HCT116 (cell line): ENCODE results near the gene SPTBN1. TPM values are rescaled to one million over a fixed set of nuclear protein-coding genes. Genes with fewer than 3 reads are reported as not detected.

Experiments used
- ATAC-seq: fragments of 200-7000 bp; cut with Tn5 transposase; 2 replicates; pipeline ENCODE4 v1.9.1; 2020; ENCODE audit warnings: mild to moderate bottlenecking, moderate library complexity
- BruUV-seq: library from RNA; stranded (reverse); fragments of 400-500 nt; replicated peaks from 2 replicates; lab custom pipeline; 2021; lab: Mats Ljungman, UMichigan
- CTCF ChIA-PET: fragments of 300-600 bp; sonication (Branson Sonifier 250); formaldehyde crosslinking; loops from one replicate; lab custom pipeline; 2021; ENCODE audit warnings: antibody characterized with exemption; lab: Charles Lee
- POLR2A ChIA-PET: fragments of 300-600, 350-600 bp; sonication (Branson Sonifier 250); formaldehyde crosslinking; loops from one replicate; lab custom pipeline; 2021; ENCODE audit warnings: antibody characterized with exemption; lab: Charles Lee
- RAD21 ChIA-PET, 2 experiments: fragments of 300-600 bp; sonication (Branson Sonifier 250); formaldehyde crosslinking; loops; one replicate each; lab custom pipeline; 2023; ENCODE audit warnings: low total read pairs in 2 of 2; ENCODE audit not compliant: uncharacterized antibody in 2 of 2, unreplicated experiment in 2 of 2, low non-redundant PET in 1 of 2; lab: Charles Lee
- DNase-seq: peaks from one replicate; pipeline ENCODE4 v3.0.0-alpha.2; 2010; ENCODE audit warnings: low read depth, low spot score
- H2AFZ ChIP-seq: fragments of 200-600 bp; shearing (Covaris generic), sonication (generic); 2 replicates; pipeline ENCODE4 v1.6.1; 2017; ENCODE audit warnings: low read depth, mixed run types, mixed read lengths, antibody characterized with exemption, low read length; ENCODE audit not compliant: poor library complexity, severe bottlenecking
- H3K27ac ChIP-seq: 2 replicates; pipeline ENCODE4 v1.5.1; 2012; ENCODE audit warnings: low read depth, low read length
- H3K27me3 ChIP-seq: fragments of 200-600 bp; sonication (generic); 2 replicates; pipeline ENCODE4 v1.6.1; 2016; ENCODE audit warnings: mixed run types, low read length, mixed read lengths; ENCODE audit not compliant: insufficient read depth
- H3K36me3 ChIP-seq, 2 experiments: fragments of 200-500 bp in 1 of 2; fragments of 200-600 bp in 1 of 2; sonication (Bioruptor generic) in 1 of 2; sonication (generic) in 1 of 2; 2 replicates each; pipeline versions ENCODE4 v1.5.1 to v1.6.1; 2014 to 2016; ENCODE audit warnings: low read length in 2 of 2, inconsistent platforms in 1 of 2, mixed read lengths in 1 of 2, mixed run types in 1 of 2; ENCODE audit not compliant: insufficient read depth in 2 of 2, control insufficient read depth in 1 of 2
- H3K4me1 ChIP-seq, 2 experiments: fragments of 200-600 bp in 1 of 2; sonication (generic) in 1 of 2; 2 replicates each; pipeline versions ENCODE4 v1.5.1 to v1.6.1; 2012 to 2017; ENCODE audit warnings: low read length in 2 of 2, inconsistent platforms in 1 of 2, mild to moderate bottlenecking in 1 of 2, mixed read lengths in 1 of 2, mixed run types in 1 of 2, moderate library complexity in 1 of 2; ENCODE audit not compliant: insufficient read depth in 2 of 2, control insufficient read depth in 1 of 2
- H3K4me2 ChIP-seq: fragments of 200-600 bp; sonication (generic); 2 replicates; pipeline ENCODE4 v1.6.1; 2017; ENCODE audit warnings: mixed run types, low read length, mixed read lengths
- H3K4me3 ChIP-seq, 2 experiments: fragments of 200-600 bp in 1 of 2; sonication (generic) in 1 of 2; replicated peaks in 1 of 2; 2 replicates each; pipeline ENCODE4 v1.5.1; 2011 to 2016; ENCODE audit warnings: low read length in 2 of 2, control low read depth in 1 of 2, low read depth in 1 of 2, mild to moderate bottlenecking in 1 of 2, mixed read lengths in 1 of 2, mixed run types in 1 of 2
- H3K79me2 ChIP-seq: fragments of 200-600 bp; sonication (generic); 2 replicates; pipeline ENCODE4 v1.6.1; 2017; ENCODE audit warnings: mild to moderate bottlenecking, mixed run types, low read length, moderate library complexity, mixed read lengths; ENCODE audit not compliant: insufficient read depth
- H3K9ac ChIP-seq: fragments of 200-600 bp; sonication (generic); 2 replicates; pipeline ENCODE4 v1.6.1; 2016; ENCODE audit warnings: low read length, mixed read lengths
- H3K9me2 ChIP-seq: fragments of 200-600 bp; sonication (generic), shearing (Covaris generic); 2 replicates; pipeline ENCODE4 v1.6.1; 2017; ENCODE audit warnings: mixed run types, mild to moderate bottlenecking, moderate library complexity; ENCODE audit not compliant: insufficient read depth
- H3K9me3 ChIP-seq, 2 experiments: fragments of 200-500 bp in 1 of 2; fragments of 200-600 bp in 1 of 2; sonication (Bioruptor generic) in 1 of 2; sonication (generic) in 1 of 2; 2 replicates each; pipeline ENCODE4 v1.6.1; 2014 to 2017; ENCODE audit warnings: low read length in 2 of 2, mixed read lengths in 2 of 2, inconsistent platforms in 1 of 2, low read depth in 1 of 2, mild to moderate bottlenecking in 1 of 2, mixed run types in 1 of 2, moderate library complexity in 1 of 2; ENCODE audit not compliant: control insufficient read depth in 1 of 2, insufficient read depth in 1 of 2
- H4K20me1 ChIP-seq: fragments of 200-600 bp; sonication (generic), shearing (Covaris generic); 2 replicates; pipeline ENCODE4 v1.6.1; 2017; ENCODE audit warnings: mixed run types, mild to moderate bottlenecking, moderate library complexity; ENCODE audit not compliant: insufficient read depth
- EZH2 ChIP-seq: fragments of 200-600 bp; sonication (generic); IDR thresholded peaks from 2 replicates; pipeline ENCODE4 v1.6.1; 2017; ENCODE audit warnings: antibody characterized with exemption, mixed run types
- EZH2phosphoT487 ChIP-seq: fragments of 200-600 bp; IDR thresholded peaks from 2 replicates; pipeline ENCODE4 v1.6.1; 2018; ENCODE audit warnings: antibody characterized with exemption, borderline replicate concordance
- FOSL1 ChIP-seq: IDR thresholded peaks from 2 replicates; pipeline ENCODE4 v1.6.1; 2012; ENCODE audit warnings: low read depth
- POLR2A ChIP-seq: IDR thresholded peaks from 2 replicates; pipeline ENCODE4 v1.7.0; 2011; ENCODE audit warnings: borderline replicate concordance; ENCODE audit not compliant: insufficient read depth, insufficient read length; ENCODE audit errors: extremely low read depth
- RAD21 ChIP-seq: IDR thresholded peaks from 2 replicates; pipeline ENCODE4 v1.6.1; 2012; ENCODE audit warnings: low read depth, mild to moderate bottlenecking
- TCF7L2 ChIP-seq: IDR thresholded peaks from 2 replicates; pipeline ENCODE4 v1.7.0; 2011; ENCODE audit warnings: borderline replicate concordance, inconsistent platforms; ENCODE audit not compliant: insufficient read depth, insufficient read length; ENCODE audit errors: extremely low read depth
- ZFX ChIP-seq: fragments of 450-650 bp; IDR thresholded peaks from 2 replicates; pipeline ENCODE4 v1.6.1; 2017
- intact Hi-C: fragments of 100-400 bp; cut with micrococcal nuclease; formaldehyde crosslinking; loops from 2 replicates; pipeline ENCODE4 v1.10.0; 2022
- total RNA-seq: library from RNA; stranded (reverse); gene quantifications from one replicate; pipeline ENCODE4 v1.2.1, GENCODE V29; 2021; ENCODE audit not compliant: unreplicated experiment

Gene SPTBN1
- total RNA-seq, 1 experiment from 2014 or later = 84.4 TPM

- H3K4me1 ChIP-seq = peaks cover 5 to 25% of the 10 kb centered on the region in 2 experiments; a peak in 3 of 4 replicates
- H4K20me1 ChIP-seq = no peaks in the 10 kb centered on the region
- no peaks in the 10 kb centered on the region for H3K27me3 ChIP-seq
- RAD21 ChIA-PET = interaction anchor here in 1 of 2 experiments (0.6 kb wide), 1 partner anchor 67 kb away, joined by 5 read pairs; no protein-coding TSS in a partner anchor
- CTCF ChIA-PET = no interaction called here
- H3K4me3 ChIP-seq = peak overlapping the region; percentile 67 to 78
- DNase-seq (no peak), ATAC-seq (peak; percentile 44)
- TF ChIP-seq EZH2 (no peak), ZFX (no peak; the same call in 1 of the 2 replicates), FOSL1 (no peak), TCF7L2 (peak; percentile 40)
- no TSS peak for BruUV-seq
- H2AFZ ChIP-seq = no peak overlapping the region
- H3K9ac ChIP-seq = peak overlapping the region; percentile 63
- peaks cover 40% of the 10 kb centered on the region for H3K79me2 ChIP-seq
- H3K9me3 ChIP-seq = no peaks in the 10 kb centered on the region
- H3K9me2 ChIP-seq = no peaks in the 10 kb centered on the region
- intact Hi-C loops = no loop called here
- POLR2A ChIA-PET = interaction anchor here (1.6 kb wide), 1 partner anchor 41 kb away, joined by 3 read pairs; no protein-coding TSS in a partner anchor
- peak overlapping the region; percentile 59 for H3K27ac ChIP-seq
- no peaks in the 10 kb centered on the region for H3K36me3 ChIP-seq
- H3K4me2 ChIP-seq = peak overlapping the region; percentile 97
Measured at GRCh38 chr2:54457323-54458023, 1.3 kb downstream of the SPTBN1 start.

DNA sequence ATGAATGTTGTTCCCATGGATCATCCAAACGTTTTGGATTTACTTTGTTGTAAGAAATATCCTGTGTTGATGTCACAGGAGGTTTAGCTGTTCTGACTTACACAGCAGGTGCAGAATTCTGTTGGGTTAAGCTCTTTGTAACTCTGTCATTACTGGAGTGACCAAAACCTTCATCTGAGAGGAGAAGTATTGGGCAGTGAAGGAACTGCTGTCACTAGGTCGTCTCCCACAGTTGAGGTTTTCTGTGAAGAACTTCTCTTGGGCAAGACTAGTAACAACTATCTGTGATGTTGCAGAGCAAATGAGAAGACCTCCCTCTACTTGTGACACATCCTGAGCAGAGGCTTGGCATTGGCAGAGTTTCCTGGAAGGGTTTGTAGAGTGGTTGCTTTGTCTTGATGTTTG is 2.9 kb downstream of the SPTBN1 start:
- CTCF ChIA-PET = no interaction called here
- ATAC-seq (no peak), DNase-seq (no peak)
- H3K27ac ChIP-seq = no peak overlapping the region
- intact Hi-C loops = no loop called here
- no peak overlapping the region for H3K4me3 ChIP-seq
- no peaks in the 10 kb centered on the region for H4K20me1 ChIP-seq
- no peak overlapping the region for H3K9ac ChIP-seq
- no peaks in the 10 kb centered on the region for H3K27me3 ChIP-seq
- no peak for TF ChIP-seq POLR2A
- no peak for TF ChIP-seq ZFX
- no peak for TF ChIP-seq EZH2phosphoT487
- no peak for TF ChIP-seq TCF7L2
- TF ChIP-seq RAD21 = no peak
- peaks cover 5 to 25% of the 10 kb centered on the region in 2 experiments; a peak in 3 of 4 replicates for H3K4me1 ChIP-seq
- H3K36me3 ChIP-seq = no peaks in the 10 kb centered on the region
- no TSS peak for BruUV-seq
- no peak overlapping the region for H3K4me2 ChIP-seq
- RAD21 ChIA-PET = no interaction called here
- no peaks in the 10 kb centered on the region for H3K9me3 ChIP-seq
- peaks cover 50% of the 10 kb centered on the region for H3K79me2 ChIP-seq
- POLR2A ChIA-PET = no interaction called here
- no peaks in the 10 kb centered on the region for H3K9me2 ChIP-seq
- no peak overlapping the region for H2AFZ ChIP-seq
